B cell (primary cell): ENCODE data around the gene ACAP3.

ENCODE experiments used
- CTCF ChIP-seq: fragments of 200-600 bp; IDR thresholded peaks from one replicate; pipeline ENCODE4 v1.8.0; 2022; ENCODE audit warnings: antibody characterized with exemption, mild to moderate bottlenecking
- EZH2 ChIP-seq: IDR thresholded peaks from 2 replicates; pipeline ENCODE4 v1.6.1; 2012; ENCODE audit warnings: borderline replicate concordance, low read depth, mild to moderate bottlenecking, moderate library complexity, low read length; ENCODE audit not compliant: insufficient read depth, poor library complexity, severe bottlenecking

GRCh38 chr1:1270813-1271212, 36.9 kb downstream of the ACAP3 start:
- TF ChIP-seq CTCF (no peak), EZH2 (no peak)
